ENCODE data around the gene CCPG1.
"Not testable (repeated sequence)": the region's sequence is repeated elsewhere in the genome, so short reads cannot be mapped to it uniquely, and the experiment has no call there.

The CCPG1 gene

GRCh38 chr15:55408012-55408928, at the start of gene CCPG1, which contains the start of gene PIERCE2:
Gene CCPG1 (minus strand): TSS chr15:55408359. CDS start chr15:55389424, 18,935 bp downstream.
Gene PIERCE2 (plus strand): TSS chr15:55408495. CDS start chr15:55408769, 274 bp downstream.
- DNase-seq (ENCODE audit: low read depth, low spot score), result peak; percentile 99

GRCh38 chr15:55457401-55458022, 49.4 kb upstream of the CCPG1 start:
- no peak for DNase-seq (ENCODE audit: low read depth, low spot score)

- DNase-seq (ENCODE audit: low read depth, low spot score), result not testable (repeated sequence)
Observed at GRCh38 chr15:55447030-55447394, 38.9 kb upstream of the CCPG1 start.

- not testable (repeated sequence) for DNase-seq (ENCODE audit: low read depth, low spot score)
Observed at GRCh38 chr15:55446379-55447029, 38.3 kb upstream of the CCPG1 start.

- DNase-seq (ENCODE audit: low read depth, low spot score), result not testable (repeated sequence)
Observed at GRCh38 chr15:55445936-55446335, 37.8 kb upstream of the CCPG1 start.

GRCh38 chr15:55443141-55443540, 35.0 kb upstream of the CCPG1 start:
- DNase-seq (ENCODE audit: low read depth, low spot score), result not testable (repeated sequence)

GRCh38 chr15:55434989-55435825, 27.0 kb upstream of the CCPG1 start:
- peak; percentile 71 for DNase-seq (ENCODE audit: low read depth, low spot score)

- DNase-seq (ENCODE audit: low read depth, low spot score), result no peak
Observed at GRCh38 chr15:55422089-55422488, 13.9 kb upstream of the CCPG1 start.

- DNase-seq (ENCODE audit: low read depth, low spot score), result no peak
Observed at GRCh38 chr15:55420171-55420866, 12.2 kb upstream of the CCPG1 start.

GRCh38 chr15:55417678-55418077, 9.5 kb upstream of the CCPG1 start:
- DNase-seq (ENCODE audit: low read depth, low spot score), result not testable (repeated sequence)

GRCh38 chr15:55408976-55409375, 817 bp upstream of the CCPG1 start:
- not testable (repeated sequence) for DNase-seq (ENCODE audit: low read depth, low spot score)

- no peak for DNase-seq (ENCODE audit: low read depth, low spot score)
Observed at GRCh38 chr15:55407498-55408011, 604 bp downstream of the CCPG1 start.

GRCh38 chr15:55403531-55403930, 4.6 kb downstream of the CCPG1 start:
- DNase-seq (ENCODE audit: low read depth, low spot score), result peak; percentile 14

- DNase-seq (ENCODE audit: low read depth, low spot score), result no peak
Observed at GRCh38 chr15:55402707-55403106, 5.5 kb downstream of the CCPG1 start.

GRCh38 chr15:55401786-55402246, 6.3 kb downstream of the CCPG1 start:
- DNase-seq (ENCODE audit: low read depth, low spot score), result no peak

- DNase-seq (ENCODE audit: low read depth, low spot score), result not testable (repeated sequence)
Observed at GRCh38 chr15:55400050-55400449, 8.1 kb downstream of the CCPG1 start.

GRCh38 chr15:55398243-55398642, 9.9 kb downstream of the CCPG1 start:
- no peak for DNase-seq (ENCODE audit: low read depth, low spot score)

- DNase-seq (ENCODE audit: low read depth, low spot score), result no peak
Observed at GRCh38 chr15:55394694-55395093, 13.5 kb downstream of the CCPG1 start.

- no peak for DNase-seq (ENCODE audit: low read depth, low spot score)
Observed at GRCh38 chr15:55389264-55389607, 18.9 kb downstream of the CCPG1 start.

- no peak for DNase-seq (ENCODE audit: low read depth, low spot score)
Observed at GRCh38 chr15:55387027-55387426, 21.1 kb downstream of the CCPG1 start.
